LNCAP (cell line): ENCODE data around the gene YAP1.

Experiments used
- CTCF ChIP-seq: fragments of 450-650 bp; IDR thresholded peaks from 2 replicates; pipeline ENCODE4 v1.5.1; 2017; ENCODE audit warnings: mild to moderate bottlenecking

Gene YAP1

DNA sequence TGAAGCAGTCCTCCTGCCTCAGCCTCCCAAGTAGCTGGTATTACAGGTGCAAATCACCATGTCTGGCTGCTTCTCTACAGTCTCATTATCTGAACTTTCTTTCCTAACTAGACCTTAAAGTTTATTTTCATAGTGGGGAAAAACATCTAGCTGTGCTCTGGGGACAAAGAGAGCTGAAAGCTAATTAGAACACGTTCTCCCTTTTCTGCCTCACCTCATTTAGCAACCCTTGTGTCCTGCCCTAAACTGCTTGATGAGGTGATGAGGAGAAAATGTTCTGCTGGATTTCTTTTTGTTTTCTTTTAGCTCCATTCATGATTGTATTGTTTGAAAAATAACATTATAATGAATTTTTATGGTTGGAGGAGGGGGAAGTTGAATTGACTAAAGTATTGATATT lies 84.7 kb downstream of the YAP1 start:
- no peak for TF ChIP-seq CTCF

DNA sequence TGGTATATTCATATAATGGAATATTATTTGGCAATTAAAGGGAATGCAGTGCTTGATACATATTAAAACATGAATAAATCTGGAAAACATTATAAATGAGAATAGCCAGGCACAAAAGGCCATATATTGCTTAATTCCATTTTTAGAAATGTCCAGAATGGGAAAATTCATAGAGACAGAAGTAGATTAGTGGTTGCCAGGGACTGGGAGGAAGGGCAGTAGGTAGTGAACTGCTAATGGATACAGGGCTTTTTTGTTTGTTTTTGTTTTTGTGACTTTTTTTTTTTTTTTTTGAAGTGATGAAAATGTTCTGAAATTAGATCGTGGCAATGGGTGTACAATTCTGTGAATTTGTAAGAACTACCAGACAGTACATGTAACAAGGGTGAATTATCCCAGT lies 86.1 kb downstream of the YAP1 start:
- no peak for TF ChIP-seq CTCF

DNA sequence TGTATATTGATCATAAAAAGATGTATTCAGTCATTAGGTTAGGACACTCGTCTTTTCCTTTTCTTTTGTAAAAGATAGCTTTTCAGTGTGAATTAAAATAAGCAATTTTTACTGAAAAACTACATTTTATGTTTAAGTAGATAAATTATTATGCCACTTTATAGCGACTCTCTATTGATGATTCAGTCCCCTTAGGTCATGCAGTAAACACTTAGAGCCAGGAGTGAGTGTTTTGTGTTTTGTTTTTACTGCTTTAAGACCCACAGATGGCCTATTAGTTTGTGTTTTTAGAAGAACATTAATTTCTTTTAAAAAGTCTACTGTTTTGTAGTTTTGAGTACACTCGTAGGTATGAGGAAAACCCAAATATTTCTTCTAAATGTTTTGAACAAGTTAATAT lies 86.6 kb downstream of the YAP1 start:
- TF ChIP-seq CTCF, result no peak

DNA sequence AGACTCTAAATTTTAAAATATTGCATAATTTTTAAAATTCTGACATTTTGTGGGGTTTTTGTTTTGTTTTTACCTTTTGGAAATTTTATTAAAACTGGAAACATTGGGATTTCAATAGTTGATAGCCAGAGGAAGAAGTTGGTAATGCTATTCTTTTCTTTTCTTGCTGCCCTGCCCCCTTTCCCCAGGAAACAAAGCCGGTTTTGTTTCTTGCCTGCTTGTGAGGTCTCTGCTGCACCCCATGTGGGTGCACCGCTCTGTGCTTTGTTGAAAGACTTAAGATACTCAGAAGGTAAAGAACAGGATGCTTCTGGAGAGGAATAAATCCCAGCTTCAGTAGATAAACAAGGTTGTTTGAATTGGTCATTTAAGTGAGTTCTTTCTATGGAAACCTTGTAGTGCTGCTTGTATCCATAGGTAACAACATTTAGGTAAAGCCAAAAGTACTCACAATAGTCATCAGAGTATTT lies 87.5 kb downstream of the YAP1 start:
- no peak for TF ChIP-seq CTCF

DNA sequence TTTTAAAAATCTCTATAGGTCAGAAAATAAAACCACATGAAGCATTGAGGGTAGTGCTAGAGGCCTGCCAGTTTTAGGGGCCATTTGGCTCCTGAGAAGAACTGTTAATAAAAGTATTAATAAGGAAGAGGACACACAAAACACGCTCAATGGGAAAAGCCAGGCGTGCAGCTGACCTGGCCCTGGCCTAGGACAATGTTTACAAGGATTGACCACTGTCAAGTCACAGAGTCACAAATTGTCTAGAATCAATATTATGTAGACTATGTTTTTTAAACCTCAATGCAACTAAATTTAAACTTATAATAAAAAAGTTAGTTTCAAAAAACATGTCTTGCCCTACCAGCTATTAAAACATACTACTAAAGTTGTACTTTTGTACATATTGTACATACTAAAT lies 89.4 kb downstream of the YAP1 start:
- no peak for TF ChIP-seq CTCF

DNA sequence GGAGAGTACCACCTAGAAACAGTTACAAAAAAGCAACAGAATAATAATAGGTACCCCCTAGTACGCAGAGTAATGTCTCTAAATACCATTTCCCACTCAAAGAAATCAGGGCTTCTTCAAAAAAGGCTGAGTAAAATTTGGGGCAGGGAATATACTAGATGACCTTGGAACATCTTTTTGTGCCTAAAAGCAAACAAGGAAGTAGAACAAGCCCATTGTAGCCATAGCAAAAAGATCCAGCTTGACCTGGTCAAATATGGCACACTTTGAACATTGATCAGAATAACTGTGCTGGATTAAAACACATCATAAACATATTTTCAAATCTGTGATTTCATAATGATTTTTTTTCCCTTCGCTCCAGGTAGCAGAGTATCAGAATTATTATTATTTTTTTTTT lies 91.5 kb downstream of the YAP1 start:
- no peak for TF ChIP-seq CTCF

DNA sequence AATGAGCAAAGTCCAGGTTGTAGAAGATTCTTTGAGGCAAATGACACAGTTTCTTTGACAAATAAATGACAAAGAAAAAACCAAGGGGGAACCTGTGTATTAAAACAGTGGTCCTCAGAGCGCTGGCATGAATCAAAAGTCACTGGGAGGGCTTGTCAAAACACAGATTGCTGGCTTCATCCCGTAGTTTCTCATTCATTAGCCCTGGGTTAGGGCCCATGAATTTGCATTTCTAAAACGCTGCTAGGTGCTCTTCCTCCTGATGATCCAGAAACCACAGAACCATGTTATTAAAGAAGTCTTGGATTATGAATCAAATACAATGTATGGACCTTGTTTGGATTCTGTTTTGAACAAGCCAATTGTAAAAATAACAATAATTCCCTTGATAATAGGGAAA lies 92.7 kb downstream of the YAP1 start:
- TF ChIP-seq CTCF, result no peak

DNA sequence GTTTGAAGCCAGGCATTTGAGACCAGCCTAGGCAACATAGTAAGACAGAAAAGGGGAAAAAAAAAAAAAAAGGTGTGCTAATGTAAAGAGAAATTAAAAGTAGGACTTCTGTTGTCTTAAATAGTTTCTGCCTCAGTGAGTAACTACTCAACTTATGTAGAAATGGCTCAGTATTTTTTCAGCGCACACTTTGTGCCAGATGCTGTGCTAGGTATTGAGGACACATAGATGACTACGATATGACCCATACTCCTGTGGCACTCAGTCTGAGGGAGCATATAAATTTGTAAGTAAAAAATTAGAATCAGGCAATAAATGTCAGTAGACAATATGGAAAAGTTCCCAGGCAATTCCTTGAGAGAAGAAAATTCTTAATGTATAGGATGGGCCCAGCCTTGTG lies 93.9 kb downstream of the YAP1 start:
- no peak for TF ChIP-seq CTCF
